ENCODE measurements around the gene MGLL. TPM values are rescaled to one million over a fixed set of nuclear protein-coding genes. Genes with fewer than 3 reads are reported as not detected.

The MGLL gene
- total and polyA plus RNA-seq, 2 donors (not counting 1 experiment from before 2014, with no cell fraction given): 1.7 to 6.9 TPM

DNA sequence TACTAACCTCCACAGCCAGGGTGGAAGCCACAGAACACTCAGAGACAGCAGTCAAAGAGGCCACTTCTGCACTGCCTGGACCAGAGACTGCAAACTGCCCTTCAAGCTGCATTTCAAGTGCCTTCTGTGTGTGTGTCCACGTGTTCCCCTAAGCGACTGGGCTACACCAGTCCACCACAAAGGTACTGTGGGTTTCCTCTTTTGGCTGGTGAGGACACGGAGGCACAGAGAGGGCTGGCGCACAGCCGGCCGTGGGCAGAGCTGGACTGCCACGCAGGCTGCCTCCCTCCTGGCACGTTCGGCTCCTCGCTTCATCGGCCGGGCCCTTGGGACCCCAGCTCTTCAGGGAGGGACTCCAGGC lies 60.9 kb downstream of the MGLL start:
- H3K4me1 Mint-ChIP-seq: peaks cover 41% of the 10 kb centered on the region
- no peak for TF ChIP-seq EZH2 (IDR thresholded peaks at IDR 0.05; ENCODE audit: borderline replicate concordance, insufficient read depth, low read depth, low read length, poor library complexity, severe bottlenecking)
- Histone ChIP-seq H3K9ac (ENCODE audit: low read length) (peak overlapping the region; percentile 42), H4K20me1 (ENCODE audit: control insufficient read depth, insufficient read depth, low read length, poor library complexity, severe bottlenecking) (no peaks in the 10 kb centered on the region), H3K79me2 (ENCODE audit: control insufficient read depth, insufficient read depth, low read length) (no peaks in the 10 kb centered on the region), H3K27me3 (replicated peaks in 1 of 4; ENCODE audit: control extremely low read depth in 1 of 4, control insufficient read depth in 3 of 4, insufficient read depth in 4 of 4, low read length in 3 of 4) (no peaks in the 10 kb centered on the region), H3K9me3 (ENCODE audit: control extremely low read depth in 1 of 3, control insufficient read depth in 2 of 3, insufficient read depth in 1 of 3, low read length in 2 of 3) (no peaks in the 10 kb centered on the region), H3K36me3 (replicated peaks in 1 of 2; ENCODE audit: control extremely low read depth in 1 of 2, control insufficient read depth in 1 of 2, extremely low read depth in 1 of 2, insufficient read depth in 2 of 2, low read length in 1 of 2) (no peaks in the 10 kb centered on the region), H3K4me3 (ENCODE audit: control extremely low read depth in 1 of 5, extremely low read depth in 1 of 5, insufficient read depth in 1 of 5, low read depth in 2 of 5, low read length in 4 of 5) (peak overlapping the region in 4 of 5 experiments; percentile 13 to 34 (median 30)), H2AFZ (ENCODE audit: insufficient read depth, low read depth, low read length, poor library complexity, severe bottlenecking) (peak overlapping the region; percentile 79), H3K4me2 (replicated peaks; ENCODE audit: low read depth, low read length, poor library complexity, severe bottlenecking) (peak overlapping the region; percentile 64), H3K27ac (ENCODE audit: low read length in 2 of 2) (peak overlapping the region in 1 of 2 donors; percentile 33), H3K4me1 (ENCODE audit: control insufficient read depth in 2 of 2, insufficient read depth in 2 of 2, low read length in 2 of 2) (peaks cover 17 to 37% of the 10 kb centered on the region in 2 donors)
- intact Hi-C loops (cut with micrococcal nuclease): no loop called here
- no peaks in the 10 kb centered on the region for H3K9me3 Mint-ChIP-seq (ENCODE audit: insufficient read depth)
- H3K27ac Mint-ChIP-seq: peak overlapping the region; percentile 26
- ChIA-PET CTCF (interaction anchor here (1.1 to 1.8 kb wide), 2 partner anchors 13 to 66 kb away, joined by 3 to 5 read pairs; no protein-coding TSS in a partner anchor), POLR2A (no interaction called here)
- peak; percentile 33 for DNase-seq
- peak overlapping the region; percentile 82 for H3K4me3 Mint-ChIP-seq
- WGBS (ENCODE audit: insufficient coverage): under 1% methylated on average over 12 of the region's 12 CpGs
- peak; percentile 60 for ATAC-seq (ENCODE audit: low read depth)
- H3K27me3 Mint-ChIP-seq: no peaks in the 10 kb centered on the region

GRCh38 chr3:127760791-127761440 lies 61.4 kb downstream of the MGLL start:
- peaks cover 22 to 43% of the 10 kb centered on the region in 2 donors for H3K4me1 ChIP-seq (ENCODE audit: control insufficient read depth in 2 of 2, insufficient read depth in 2 of 2, low read length in 2 of 2)
- no peak overlapping the region for H3K27ac ChIP-seq (ENCODE audit: low read length in 2 of 2)
- no peaks in the 10 kb centered on the region for H3K9me3 ChIP-seq (ENCODE audit: control extremely low read depth in 1 of 3, control insufficient read depth in 2 of 3, insufficient read depth in 1 of 3, low read length in 2 of 3)
- no peaks in the 10 kb centered on the region for H3K36me3 ChIP-seq (replicated peaks in 1 of 2; ENCODE audit: control extremely low read depth in 1 of 2, control insufficient read depth in 1 of 2, extremely low read depth in 1 of 2, insufficient read depth in 2 of 2, low read length in 1 of 2)
- ChIA-PET CTCF (interaction anchor here (1.8 kb wide), 1 partner anchor 65 kb away, joined by 5 read pairs; no protein-coding TSS in a partner anchor), POLR2A (no interaction called here)
- no peaks in the 10 kb centered on the region for H3K79me2 ChIP-seq (ENCODE audit: control insufficient read depth, insufficient read depth, low read length)
- TF ChIP-seq EZH2 (IDR thresholded peaks at IDR 0.05; ENCODE audit: borderline replicate concordance, insufficient read depth, low read depth, low read length, poor library complexity, severe bottlenecking): no peak
- TF ChIP-seq, protein P1, sequence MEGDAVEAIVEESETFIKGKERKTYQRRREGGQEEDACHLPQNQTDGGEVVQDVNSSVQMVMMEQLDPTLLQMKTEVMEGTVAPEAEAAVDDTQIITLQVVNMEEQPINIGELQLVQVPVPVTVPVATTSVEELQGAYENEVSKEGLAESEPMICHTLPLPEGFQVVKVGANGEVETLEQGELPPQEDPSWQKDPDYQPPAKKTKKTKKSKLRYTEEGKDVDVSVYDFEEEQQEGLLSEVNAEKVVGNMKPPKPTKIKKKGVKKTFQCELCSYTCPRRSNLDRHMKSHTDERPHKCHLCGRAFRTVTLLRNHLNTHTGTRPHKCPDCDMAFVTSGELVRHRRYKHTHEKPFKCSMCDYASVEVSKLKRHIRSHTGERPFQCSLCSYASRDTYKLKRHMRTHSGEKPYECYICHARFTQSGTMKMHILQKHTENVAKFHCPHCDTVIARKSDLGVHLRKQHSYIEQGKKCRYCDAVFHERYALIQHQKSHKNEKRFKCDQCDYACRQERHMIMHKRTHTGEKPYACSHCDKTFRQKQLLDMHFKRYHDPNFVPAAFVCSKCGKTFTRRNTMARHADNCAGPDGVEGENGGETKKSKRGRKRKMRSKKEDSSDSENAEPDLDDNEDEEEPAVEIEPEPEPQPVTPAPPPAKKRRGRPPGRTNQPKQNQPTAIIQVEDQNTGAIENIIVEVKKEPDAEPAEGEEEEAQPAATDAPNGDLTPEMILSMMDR (IDR thresholded peaks at IDR 0.05): no peak
- H3K4me1 Mint-ChIP-seq: peaks cover 46% of the 10 kb centered on the region
- no peaks in the 10 kb centered on the region for H3K9me3 Mint-ChIP-seq (ENCODE audit: insufficient read depth)
- peak overlapping the region; percentile 82 for H3K4me3 Mint-ChIP-seq
- H4K20me1 ChIP-seq (ENCODE audit: control insufficient read depth, insufficient read depth, low read length, poor library complexity, severe bottlenecking): no peaks in the 10 kb centered on the region
- no peaks in the 10 kb centered on the region for H3K27me3 ChIP-seq (replicated peaks in 1 of 4; ENCODE audit: control extremely low read depth in 1 of 4, control insufficient read depth in 3 of 4, insufficient read depth in 4 of 4, low read length in 3 of 4)
- ATAC-seq (ENCODE audit: low read depth) (no peak), DNase-seq (no peak)
- H3K27ac Mint-ChIP-seq: no peak overlapping the region
- intact Hi-C loops (cut with micrococcal nuclease): no loop called here
- no peaks in the 10 kb centered on the region for H3K27me3 Mint-ChIP-seq
- WGBS (ENCODE audit: insufficient coverage): 92% methylated on average over 12 of the region's 13 CpGs
- no peak overlapping the region for H3K9ac ChIP-seq (ENCODE audit: low read length)
- peak overlapping the region; percentile 79 for H2AFZ ChIP-seq (ENCODE audit: insufficient read depth, low read depth, low read length, poor library complexity, severe bottlenecking)
- no peak overlapping the region for H3K4me3 ChIP-seq (ENCODE audit: control extremely low read depth in 1 of 5, extremely low read depth in 1 of 5, insufficient read depth in 1 of 5, low read depth in 2 of 5, low read length in 4 of 5)
- peak overlapping the region; percentile 64 for H3K4me2 ChIP-seq (replicated peaks; ENCODE audit: low read depth, low read length, poor library complexity, severe bottlenecking)
